IMR-90 (cell line): ENCODE results near the gene TMIGD1. TPM values are rescaled to one million over a fixed set of nuclear protein-coding genes. Genes with fewer than 3 reads are reported as not detected.

Experiments used
- ATAC-seq: fragments of 200-7000 bp; cut with Tn5 transposase; 2 replicates; pipeline ENCODE4 v1.9.1; 2020; ENCODE audit warnings: low read depth, mild to moderate bottlenecking, moderate library complexity
- BruUV-seq: library from RNA; stranded (reverse); fragments of 400-500 nt; replicated peaks from 2 replicates; lab custom pipeline; 2021; lab: Mats Ljungman, UMichigan
- CTCF ChIA-PET: fragments of 300-600 bp; formaldehyde crosslinking; extraction: SDS; loops from one replicate; lab custom pipeline; 2021; ENCODE audit warnings: antibody characterized with exemption; lab: Yijun Ruan, JAX
- POLR2A ChIA-PET: fragments of 300-600 bp; sonication (Branson Sonifier 250); formaldehyde crosslinking; loops from one replicate; lab custom pipeline; 2022; ENCODE audit warnings: antibody characterized with exemption; ENCODE audit not compliant: unreplicated experiment; lab: Charles Lee
- DNase-seq: peaks from one replicate; pipeline ENCODE4 v3.0.0; 2013
- H2AFZ ChIP-seq: replicated peaks from 2 replicates; pipeline ENCODE3; 2013; ENCODE audit warnings: low read length, mild to moderate bottlenecking; ENCODE audit not compliant: poor library complexity
- H2AK5ac ChIP-seq: 2 replicates; pipeline ENCODE4 v1.6.1; 2013; ENCODE audit warnings: low read depth, low read length, inconsistent platforms
- H2AK9ac ChIP-seq: replicated peaks from 2 replicates; pipeline ENCODE3; 2013; ENCODE audit warnings: mild to moderate bottlenecking, low read depth, low read length, moderate library complexity; ENCODE audit not compliant: poor library complexity
- H2BK120ac ChIP-seq: 2 replicates; pipeline ENCODE4 v1.6.1; 2013; ENCODE audit warnings: low read depth, low read length, inconsistent platforms
- H2BK15ac ChIP-seq: 3 replicates; pipeline ENCODE4 v1.6.1; 2013; ENCODE audit warnings: low read depth, low read length, inconsistent platforms
- H2BK20ac ChIP-seq: 2 replicates; pipeline ENCODE4 v1.6.1; 2013; ENCODE audit warnings: low read depth, mild to moderate bottlenecking, inconsistent platforms, low read length, moderate library complexity
- H2BK5ac ChIP-seq: 2 replicates; pipeline ENCODE4 v1.6.1; 2013; ENCODE audit warnings: mild to moderate bottlenecking, low read depth, low read length, inconsistent platforms; ENCODE audit not compliant: poor library complexity, severe bottlenecking
- H3K14ac ChIP-seq: replicated peaks from 2 replicates; pipeline ENCODE4 v1.6.1; 2013; ENCODE audit warnings: low read depth, low read length, inconsistent platforms
- H3K18ac ChIP-seq: 2 replicates; pipeline ENCODE4 v1.6.1; 2013; ENCODE audit warnings: low read depth, low read length, control low read depth
- H3K23ac ChIP-seq: 2 replicates; pipeline ENCODE4 v1.6.1; 2013; ENCODE audit warnings: low read depth, low read length, inconsistent platforms
- H3K27ac ChIP-seq: 2 replicates; pipeline ENCODE4 v1.5.1; 2013; ENCODE audit warnings: mild to moderate bottlenecking, control low read depth, low read length; ENCODE audit not compliant: insufficient read depth
- H3K27me3 ChIP-seq: 2 replicates; pipeline ENCODE4 v1.6.1; 2013; ENCODE audit warnings: low read length; ENCODE audit not compliant: control insufficient read depth, insufficient read depth
- H3K36me3 ChIP-seq: 2 replicates; pipeline ENCODE4 v1.6.1; 2013; ENCODE audit warnings: low read length, mixed read lengths; ENCODE audit not compliant: control insufficient read depth, insufficient read depth
- H3K4ac ChIP-seq: 2 replicates; pipeline ENCODE4 v1.6.1; 2013; ENCODE audit warnings: low read depth, low read length, inconsistent platforms
- H3K4me1 ChIP-seq: 2 replicates; pipeline ENCODE4 v1.6.1; 2013; ENCODE audit warnings: low read length, mixed read lengths; ENCODE audit not compliant: control insufficient read depth, insufficient read depth
- H3K4me2 ChIP-seq: 2 replicates; pipeline ENCODE4 v1.6.1; 2013; ENCODE audit warnings: low read depth, mild to moderate bottlenecking, control low read depth, low read length, moderate library complexity
- H3K4me3 ChIP-seq: 2 replicates; pipeline ENCODE4 v1.5.1; 2013; ENCODE audit warnings: low read depth, mild to moderate bottlenecking, control low read depth, low read length, moderate library complexity; ENCODE audit not compliant: insufficient read depth
- H3K56ac ChIP-seq: 2 replicates; pipeline ENCODE4 v1.6.1; 2013; ENCODE audit warnings: low read length, inconsistent platforms; ENCODE audit not compliant: insufficient read depth; ENCODE audit errors: extremely low read depth
- H3K79me1 ChIP-seq, 2 experiments: 2 replicates each; pipeline ENCODE4 v1.6.1; 2013; ENCODE audit warnings: low read length in 2 of 2, inconsistent platforms in 1 of 2, low read depth in 1 of 2
- H3K9ac ChIP-seq: 2 replicates; pipeline ENCODE4 v1.6.1; 2013; ENCODE audit warnings: low read depth, low read length, control low read depth
- H3K9me1 ChIP-seq: 2 replicates; pipeline ENCODE4 v1.6.1; 2013; ENCODE audit warnings: low read length, inconsistent platforms; ENCODE audit not compliant: insufficient read depth
- H3K9me3 ChIP-seq: 2 replicates; pipeline ENCODE4 v1.6.1; 2013; ENCODE audit warnings: low read length; ENCODE audit not compliant: control insufficient read depth, insufficient read depth
- H4K20me1 ChIP-seq: 2 replicates; pipeline ENCODE4 v1.6.1; 2013; ENCODE audit warnings: low read length, inconsistent platforms; ENCODE audit not compliant: insufficient read depth
- H4K5ac ChIP-seq: 2 replicates; pipeline ENCODE4 v1.6.1; 2013; ENCODE audit warnings: mild to moderate bottlenecking, low read depth, low read length, control low read depth
- H4K8ac ChIP-seq, 2 experiments: 2 replicates each; pipeline ENCODE4 v1.6.1; 2013; ENCODE audit warnings: low read depth in 2 of 2, low read length in 2 of 2, control low read depth in 1 of 2, inconsistent platforms in 1 of 2
- H4K91ac ChIP-seq: 2 replicates; pipeline ENCODE4 v1.6.1; 2013; ENCODE audit warnings: low read depth, low read length, inconsistent platforms; ENCODE audit not compliant: insufficient read depth
- BHLHE40 ChIP-seq: fragments of 150-350 bp; IDR thresholded peaks from 2 replicates; pipeline ENCODE4 v1.6.1; 2016; ENCODE audit warnings: mild to moderate bottlenecking, low read depth, low read length
- CEBPB ChIP-seq: IDR thresholded peaks from 2 replicates; pipeline ENCODE4 v1.6.1; 2012; ENCODE audit warnings: low read depth, low read length, improper control_type of control experiment
- CHD1 ChIP-seq: IDR thresholded peaks from 2 replicates; pipeline ENCODE4 v1.6.1; 2012; ENCODE audit warnings: low read depth, low read length, improper control_type of control experiment
- ELK1 ChIP-seq: fragments of 150-350 bp; IDR thresholded peaks from 2 replicates; pipeline ENCODE4 v1.6.1; 2016; ENCODE audit warnings: low read depth, mild to moderate bottlenecking, low read length, moderate library complexity, borderline replicate concordance
- FOS ChIP-seq: fragments of 150-350 bp; IDR thresholded peaks from 2 replicates; pipeline ENCODE4 v1.6.1; 2016; ENCODE audit warnings: low read depth, low read length
- MAFK ChIP-seq: IDR thresholded peaks from 2 replicates; pipeline ENCODE4 v1.6.1; 2012; ENCODE audit warnings: low read depth, low read length, improper control_type of control experiment
- MXI1 ChIP-seq: IDR thresholded peaks from 2 replicates; pipeline ENCODE4 v1.6.1; 2012; ENCODE audit warnings: low read depth, mild to moderate bottlenecking, low read length, moderate library complexity, borderline replicate concordance
- NFE2L2 ChIP-seq: fragments of 150-350 bp; IDR thresholded peaks from 2 replicates; pipeline ENCODE4 v1.6.1; 2016; ENCODE audit warnings: low read depth, mild to moderate bottlenecking, low read length
- POLR2A ChIP-seq: IDR thresholded peaks from 2 replicates; pipeline ENCODE4 v1.6.1; 2012; ENCODE audit warnings: mild to moderate bottlenecking, low read depth, low read length
- RAD21 ChIP-seq: IDR thresholded peaks from 2 replicates; pipeline ENCODE4 v1.6.1; 2012; ENCODE audit warnings: low read length, improper control_type of control experiment
- RCOR1 ChIP-seq: IDR thresholded peaks from 2 replicates; pipeline ENCODE4 v1.6.1; 2012; ENCODE audit warnings: mild to moderate bottlenecking, low read length, improper control_type of control experiment; ENCODE audit not compliant: insufficient replicate concordance
- RFX5 ChIP-seq: IDR thresholded peaks from 2 replicates; pipeline ENCODE4 v1.8.0; 2012; ENCODE audit warnings: low read depth, mild to moderate bottlenecking, low read length, moderate library complexity
- SMC3 ChIP-seq: fragments of 150-350 bp; IDR thresholded peaks from 2 replicates; pipeline ENCODE4 v1.6.1; 2016; ENCODE audit warnings: low read depth, mild to moderate bottlenecking, antibody characterized with exemption, low read length, moderate library complexity
- USF2 ChIP-seq: fragments of 150-350 bp; IDR thresholded peaks from 2 replicates; pipeline ENCODE4 v1.6.1; 2017; ENCODE audit warnings: mild to moderate bottlenecking, antibody characterized with exemption, low read length, low read depth
- WGBS, 2 experiments: methylation state at CpG; one replicate each; pipeline versions ENCODE4 v1.1.5 to v1.1.7; 2013; ENCODE audit warnings: missing lambda C conversion rate in 2 of 2; ENCODE audit not compliant: insufficient read length in 1 of 2; ENCODE audit errors: extremely low coverage in 2 of 2; 5-methylcytosine and 5-hydroxymethylcytosine counted together
- dilution Hi-C: fragments of 300-500 bp; cut with HindIII; formaldehyde crosslinking; loops from one replicate; pipeline ENCODE4 v1.14.3; 2018; ENCODE audit warnings: low sequenced_read_pairs; ENCODE audit not compliant: unreplicated experiment
- in situ Hi-C: fragments of 300-500 bp; cut with MboI; formaldehyde crosslinking; loops from 3 replicates; pipeline ENCODE4 v1.14.3; 2019; ENCODE audit warnings: low sequenced_read_pairs, inconsistent platforms, mixed read lengths
- intact Hi-C: fragments of 100-400 bp; cut with micrococcal nuclease; formaldehyde crosslinking; loops from 2 replicates; pipeline ENCODE4 v1.10.0; 2022
- polyA plus RNA-seq, 3 experiments: library from polyadenylated mRNA; depleted of rRNA; stranded (reverse); fragments of >200 nt; gene quantifications; 2 replicates each; pipeline ENCODE4 v1.2.3, GENCODE V29; 2012; ENCODE audit warnings: low replicate concordance in 1 of 3
- total RNA-seq: library from RNA; depleted of rRNA; stranded (reverse); fragments of >200 nt; gene quantifications from 2 replicates; pipeline ENCODE4 v1.2.3, GENCODE V29; 2012
- TF ChIP-seq, protein P1 (sequence below): conservative IDR thresholded peaks from 2 replicates; pipeline ENCODE4 v1.5.1; 2012; ENCODE audit warnings: mild to moderate bottlenecking, low read depth, low read length, improper control_type of control experiment

TMIGD1 gene
- total and polyA plus RNA-seq, 2 of the 4 experiments (the other 2 are of a cell fraction): not detected

DNA sequence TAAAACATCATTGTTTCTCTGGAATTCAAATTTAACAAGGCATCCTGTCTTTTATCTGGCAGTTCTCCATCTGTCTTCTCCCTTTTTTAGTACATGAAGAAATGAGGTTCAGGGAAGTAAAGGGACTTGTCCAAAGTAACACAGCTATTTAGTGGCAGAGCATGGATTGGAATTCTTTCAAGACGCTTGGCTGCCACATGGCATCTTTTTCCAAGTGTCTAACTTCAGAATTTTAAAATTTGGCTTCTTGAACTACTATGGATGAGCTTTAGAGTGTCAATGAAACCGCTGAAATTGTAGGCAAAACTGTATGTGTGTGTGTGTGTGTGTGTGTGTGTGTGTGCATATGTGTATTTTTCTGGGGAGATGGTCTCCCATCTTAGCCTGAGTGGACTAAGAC lies 5.2 kb upstream of the TMIGD1 start:
- Histone ChIP-seq H2BK5ac (no peak overlapping the region), H3K23ac (no peak overlapping the region), H3K27me3 (no peaks in the 10 kb centered on the region), H3K56ac (no peak overlapping the region), H3K27ac (no peak overlapping the region), H3K4me3 (no peak overlapping the region), H4K5ac (no peak overlapping the region), H2AFZ (no peak overlapping the region), H2BK15ac (no peak overlapping the region), H3K4ac (no peak overlapping the region), H2AK5ac (no peak overlapping the region), H3K4me1 (peaks cover 10% of the 10 kb centered on the region), H3K14ac (no peak overlapping the region), H3K9ac (no peak overlapping the region), H3K9me1 (peaks cover 4% of the 10 kb centered on the region; the same call in 1 of the 2 replicates), H4K8ac (no peak overlapping the region), H4K91ac (no peak overlapping the region), H3K36me3 (no peaks in the 10 kb centered on the region), H2BK20ac (no peak overlapping the region), H2BK120ac (no peak overlapping the region), H3K4me2 (no peak overlapping the region), H4K20me1 (no peaks in the 10 kb centered on the region), H2AK9ac (no peak overlapping the region), H3K9me3 (no peaks in the 10 kb centered on the region), H3K18ac (no peak overlapping the region), H3K79me1 (no peaks in the 10 kb centered on the region)
- TF ChIP-seq FOS: no peak
- TF ChIP-seq RAD21: no peak
- TF ChIP-seq, protein P1, sequence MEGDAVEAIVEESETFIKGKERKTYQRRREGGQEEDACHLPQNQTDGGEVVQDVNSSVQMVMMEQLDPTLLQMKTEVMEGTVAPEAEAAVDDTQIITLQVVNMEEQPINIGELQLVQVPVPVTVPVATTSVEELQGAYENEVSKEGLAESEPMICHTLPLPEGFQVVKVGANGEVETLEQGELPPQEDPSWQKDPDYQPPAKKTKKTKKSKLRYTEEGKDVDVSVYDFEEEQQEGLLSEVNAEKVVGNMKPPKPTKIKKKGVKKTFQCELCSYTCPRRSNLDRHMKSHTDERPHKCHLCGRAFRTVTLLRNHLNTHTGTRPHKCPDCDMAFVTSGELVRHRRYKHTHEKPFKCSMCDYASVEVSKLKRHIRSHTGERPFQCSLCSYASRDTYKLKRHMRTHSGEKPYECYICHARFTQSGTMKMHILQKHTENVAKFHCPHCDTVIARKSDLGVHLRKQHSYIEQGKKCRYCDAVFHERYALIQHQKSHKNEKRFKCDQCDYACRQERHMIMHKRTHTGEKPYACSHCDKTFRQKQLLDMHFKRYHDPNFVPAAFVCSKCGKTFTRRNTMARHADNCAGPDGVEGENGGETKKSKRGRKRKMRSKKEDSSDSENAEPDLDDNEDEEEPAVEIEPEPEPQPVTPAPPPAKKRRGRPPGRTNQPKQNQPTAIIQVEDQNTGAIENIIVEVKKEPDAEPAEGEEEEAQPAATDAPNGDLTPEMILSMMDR: no peak
- no peak for TF ChIP-seq SMC3
- no peak for TF ChIP-seq CEBPB
- TF ChIP-seq RCOR1: no peak
- no peak for TF ChIP-seq POLR2A
- TF ChIP-seq MXI1: no peak
- no peak for TF ChIP-seq NFE2L2
- no peak for TF ChIP-seq MAFK
- no peak for TF ChIP-seq ELK1
- no peak for TF ChIP-seq RFX5
- no peak for TF ChIP-seq CHD1
- no peak for TF ChIP-seq BHLHE40
- no peak for TF ChIP-seq USF2
- no TSS peak for BruUV-seq
- dilution Hi-C loops (no loop called here), intact Hi-C loops (no loop called here), in situ Hi-C loops (no loop called here)
- no peak for ATAC-seq
- DNase-seq: no peak
- CTCF ChIA-PET: no interaction called here
- WGBS, 2 experiments: no CpG with 5 or more reads among the region's 2 CpGs
- POLR2A ChIA-PET: no interaction called here
